HepG2 (cell line): Measurements from ENCODE around the gene RBPJ. TPM values are rescaled to one million over a fixed set of nuclear protein-coding genes. Genes with fewer than 3 reads are reported as not detected.
A peak's percentile ranks its signal among the peaks of the same experiment; 100 is the strongest.

Experiments
- ATAC-seq: fragments of 200-7000 bp; cut with Tn5 transposase; 3 replicates; pipeline ENCODE4 v1.9.1; 2020; ENCODE audit warnings: mild to moderate bottlenecking, moderate library complexity
- BruUV-seq: library from RNA; stranded (reverse); fragments of 400-500 nt; replicated peaks from 2 replicates; lab custom pipeline; 2021; lab: Mats Ljungman, UMichigan
- CTCF ChIA-PET: fragments of 300-600 bp; formaldehyde crosslinking; extraction: SDS; loops from one replicate; lab custom pipeline; 2021; ENCODE audit warnings: low total read pairs, inconsistent platforms, low intra/inter-chr PET ratio; lab: Yijun Ruan, JAX
- POLR2A ChIA-PET: fragments of 350-600 bp; sonication (Branson Sonifier 250); formaldehyde crosslinking; loops from one replicate; lab custom pipeline; 2020; ENCODE audit warnings: antibody characterized with exemption, inconsistent platforms; lab: Yijun Ruan, JAX
- DNase-seq: peaks from one replicate; pipeline ENCODE4 v3.0.0-alpha.2; 2015; ENCODE audit warnings: low spot score
- FAIRE-seq: peaks from 3 replicates; lab custom pipeline; 2011; peaks lifted over from hg19 to GRCh38; lab: Jason Lieb, UNC
- H2AFZ ChIP-seq: one replicate; pipeline ENCODE4 v1.6.1; 2011; ENCODE audit warnings: low read length, inconsistent platforms
- H3K27ac ChIP-seq: fragments of 300-600 bp; 3 replicates; pipeline ENCODE4 v1.8.0; 2011; ENCODE audit warnings: mixed run types, mild to moderate bottlenecking, mixed read lengths, low read length, inconsistent platforms; ENCODE audit not compliant: insufficient read depth; ENCODE audit errors: extremely low read length
- H3K27me3 ChIP-seq, 2 experiments: fragments of 200-600 bp in 1 of 2; 2 replicates in 1 of 2; 3 replicates in 1 of 2; pipeline versions ENCODE4 v1.6.0 to v1.8.0; 2011; ENCODE audit warnings: low read length in 2 of 2, mild to moderate bottlenecking in 2 of 2, moderate library complexity in 2 of 2, inconsistent platforms in 1 of 2; ENCODE audit not compliant: insufficient read depth in 2 of 2, control insufficient read depth in 1 of 2
- H3K36me3 ChIP-seq, 2 experiments: fragments of 200-600 bp in 1 of 2; replicated peaks in 1 of 2; 2 replicates in 1 of 2; 3 replicates in 1 of 2; pipeline versions ENCODE4 v1.5.1 to v1.8.0; 2011; ENCODE audit warnings: low read length in 2 of 2, inconsistent platforms in 1 of 2; ENCODE audit not compliant: insufficient read depth in 2 of 2, control insufficient read depth in 1 of 2
- H3K4me1 ChIP-seq: 2 replicates; pipeline ENCODE4 v1.5.1; 2012; ENCODE audit warnings: low read length, inconsistent platforms; ENCODE audit not compliant: insufficient read depth
- H3K4me2 ChIP-seq: 2 replicates; pipeline ENCODE4 v1.6.0; 2011; ENCODE audit warnings: low read depth, low read length, inconsistent platforms
- H3K4me3 ChIP-seq, 3 experiments: fragments of 200-600 bp in 1 of 3; sonication (generic), shearing (Covaris generic) in 1 of 3; replicated peaks in 1 of 3; 2 replicates each; pipeline ENCODE4 v1.5.1; 2011 to 2016; ENCODE audit warnings: low read length in 3 of 3, inconsistent platforms in 2 of 3, low read depth in 2 of 3, mild to moderate bottlenecking in 2 of 3, control low read depth in 1 of 3, mixed read lengths in 1 of 3; ENCODE audit not compliant: insufficient read depth in 1 of 3
- H3K79me2 ChIP-seq: one replicate; pipeline ENCODE4 v1.6.1; 2011; ENCODE audit warnings: low read length, inconsistent platforms; ENCODE audit not compliant: insufficient read depth
- H3K9ac ChIP-seq: 2 replicates; pipeline ENCODE4 v1.6.0; 2011; ENCODE audit warnings: mild to moderate bottlenecking, low read depth, low read length, inconsistent platforms; ENCODE audit not compliant: insufficient read depth
- H3K9me3 ChIP-seq: 2 replicates; pipeline ENCODE4 v1.5.1; 2012; ENCODE audit warnings: mild to moderate bottlenecking, low read length
- H4K20me1 ChIP-seq: 2 replicates; pipeline ENCODE4 v1.6.0; 2011; ENCODE audit warnings: inconsistent platforms, mild to moderate bottlenecking, low read length, moderate library complexity; ENCODE audit not compliant: insufficient read depth
- DDIT3 ChIP-seq: sonication (generic); formaldehyde crosslinking; IDR thresholded peaks from 2 replicates; pipeline ENCODE4 v1.4.0; 2020; ENCODE audit warnings: mild to moderate bottlenecking, missing genetic modification reagents
- NFATC3 ChIP-seq: sonication (generic); formaldehyde crosslinking; IDR thresholded peaks from 2 replicates; pipeline ENCODE4 v1.5.1; 2020; ENCODE audit warnings: mild to moderate bottlenecking, missing genetic modification reagents
- NR2F2 ChIP-seq: IDR thresholded peaks from 2 replicates; pipeline ENCODE4 v1.6.1; 2012; ENCODE audit warnings: low read depth, inconsistent platforms, borderline replicate concordance
- NR2F6 ChIP-seq, 2 experiments: IDR thresholded peaks; 2 replicates each; pipeline ENCODE4 v1.6.1; 2016; ENCODE audit warnings: antibody characterized with exemption in 1 of 2, mild to moderate bottlenecking in 1 of 2
- RORA ChIP-seq: sonication (generic); formaldehyde crosslinking; IDR thresholded peaks from 2 replicates; pipeline ENCODE4 v1.5.0; 2020; ENCODE audit warnings: mild to moderate bottlenecking, missing genetic modification reagents, moderate library complexity
- SRF ChIP-seq: IDR thresholded peaks from 2 replicates; pipeline ENCODE4 v1.6.1; 2011; ENCODE audit warnings: mild to moderate bottlenecking, low read depth, low read length, moderate library complexity
- TCF7 ChIP-seq: sonication (generic); IDR thresholded peaks from 2 replicates; pipeline ENCODE4 v1.6.1; 2016; ENCODE audit warnings: antibody characterized with exemption, low read depth
- ZNF180 ChIP-seq: sonication (generic); formaldehyde crosslinking; IDR thresholded peaks from 2 replicates; pipeline ENCODE4 v1.4.0; 2020; ENCODE audit warnings: low read depth, missing genetic modification reagents, borderline replicate concordance
- ZNF564 ChIP-seq: sonication (generic); formaldehyde crosslinking; IDR thresholded peaks from 2 replicates; pipeline ENCODE4 v1.8.1; 2023; ENCODE audit warnings: mild to moderate bottlenecking, missing genetic modification reagents
- ZUFSP ChIP-seq: sonication (generic); formaldehyde crosslinking; IDR thresholded peaks from 2 replicates; pipeline ENCODE4 v1.9.0; 2021; ENCODE audit warnings: missing genetic modification reagents, mild to moderate bottlenecking, borderline replicate concordance
- in situ Hi-C: cut with HindIII; loops from 2 replicates; pipeline ENCODE4 v1.10.0; 2017; ENCODE audit warnings: low pct_unique_long_range_greater_than_20kb; ENCODE audit not compliant: extremely low pct_ligation_motif_present
- intact Hi-C: fragments of 100-400 bp; cut with micrococcal nuclease; formaldehyde crosslinking; loops from one replicate; pipeline ENCODE4 v1.10.0; 2022; ENCODE audit not compliant: unreplicated experiment
- polyA plus RNA-seq, 8 experiments: library from polyadenylated mRNA; depleted of rRNA in 3 of 8; stranded (reverse) in 7 of 8; unstranded in 1 of 8; fragments of >200 nt; fragmentation: Illumina TruSeq in 4 of 8; extraction: Trizol in 4 of 8; gene quantifications; 2 replicates each; pipeline versions ENCODE4 v1.2.1 to v1.2.3, GENCODE V29; 2011 to 2016; ENCODE audit warnings: low read depth in 4 of 8, missing spikeins in 1 of 8, mixed read lengths in 1 of 8; ENCODE audit not compliant: insufficient read depth in 1 of 8
- total RNA-seq, 5 experiments: library from RNA; depleted of rRNA; stranded (reverse); fragments of >200 nt; fragmentation: Illumina TruSeq; extraction: Trizol; gene quantifications; 2 replicates each; pipeline ENCODE4 v1.2.3, GENCODE V29; 2016; ENCODE audit warnings: low read depth in 1 of 5

RBPJ gene
- total and polyA plus RNA-seq, 2 of the 13 experiments (the other 11 are each of a cell fraction or from before 2014, with no cell fraction given): 25.9 to 33.2 TPM

GRCh38 chr4:26308568-26308967 is 12.2 kb upstream of the RBPJ start:
- intact Hi-C loops: no loop called here
- no peak overlapping the region for H3K9ac ChIP-seq
- FAIRE-seq: no peak
- TF ChIP-seq NR2F2: peak; percentile 44; the same call in 1 of the 2 replicates
- no peak for TF ChIP-seq ZUFSP
- no peak for TF ChIP-seq DDIT3 (CRISPR knock-in tag)
- no peak for TF ChIP-seq RORA (CRISPR knock-in tag)
- TF ChIP-seq SRF: no peak
- TF ChIP-seq TCF7: 0 out of 2 replicates have a peak, but pooled peaks have one; percentile 28
- peak; percentile 25; the same call in 1 of the 2 replicates for TF ChIP-seq NR2F6 (IDR thresholded peaks at IDR 0.05)
- TF ChIP-seq NR2F6 (CRISPR knock-in tag; IDR thresholded peaks at IDR 0.05): no peak
- TF ChIP-seq ZNF564 (CRISPR knock-in tag): no peak
- TF ChIP-seq ZNF180 (CRISPR knock-in tag): no peak
- TF ChIP-seq NFATC3 (CRISPR knock-in tag): no peak
- TF ChIP-seq, all 625 proteins: peak for 3
- no peak overlapping the region for H3K27ac ChIP-seq
- ATAC-seq (peak; percentile 33; the same call in 1 of the 3 replicates), DNase-seq (no peak)
- no TSS peak for BruUV-seq
- no peak overlapping the region for H3K4me3 ChIP-seq
- H2AFZ ChIP-seq: no peak overlapping the region
- no peaks in the 10 kb centered on the region for H3K4me1 ChIP-seq
- ChIA-PET CTCF (no interaction called here), POLR2A (no interaction called here)
- H3K4me2 ChIP-seq: no peak overlapping the region
- H3K9me3 ChIP-seq: no peaks in the 10 kb centered on the region
- in situ Hi-C loops: no loop called here
- H3K36me3 ChIP-seq: no peaks in the 10 kb centered on the region
- no peaks in the 10 kb centered on the region for H3K27me3 ChIP-seq
- no peaks in the 10 kb centered on the region for H3K79me2 ChIP-seq
- no peaks in the 10 kb centered on the region for H4K20me1 ChIP-seq
